NB4 (cell line): ENCODE data around the gene PPFIBP2.

Experiments
- CTCF ChIP-seq: IDR thresholded peaks from one replicate; pipeline ENCODE4 v1.5.1; 2012; ENCODE audit warnings: low read depth, low read length
- POLR2A ChIP-seq: IDR thresholded peaks from 2 replicates; pipeline ENCODE4 v1.6.1; 2011; ENCODE audit warnings: mild to moderate bottlenecking; ENCODE audit not compliant: insufficient read length; ENCODE audit errors: extremely low read depth

GRCh38 chr11:7677071-7677470 is 163.3 kb downstream of the PPFIBP2 start:
- TF ChIP-seq CTCF (no peak), POLR2A (no peak)
